HCT116 (cell line): ENCODE data around the gene ALOX12B. TPM values are rescaled to one million over a fixed set of nuclear protein-coding genes. Genes with fewer than 3 reads are reported as not detected.

Source experiments
- ATAC-seq: fragments of 200-7000 bp; cut with Tn5 transposase; 2 replicates; pipeline ENCODE4 v1.9.1; 2020; ENCODE audit warnings: mild to moderate bottlenecking, moderate library complexity
- BruUV-seq: library from RNA; stranded (reverse); fragments of 400-500 nt; replicated peaks from 2 replicates; lab custom pipeline; 2021; lab: Mats Ljungman, UMichigan
- CTCF ChIA-PET: fragments of 300-600 bp; sonication (Branson Sonifier 250); formaldehyde crosslinking; loops from one replicate; lab custom pipeline; 2021; ENCODE audit warnings: antibody characterized with exemption; lab: Charles Lee
- POLR2A ChIA-PET: fragments of 300-600, 350-600 bp; sonication (Branson Sonifier 250); formaldehyde crosslinking; loops from one replicate; lab custom pipeline; 2021; ENCODE audit warnings: antibody characterized with exemption; lab: Charles Lee
- RAD21 ChIA-PET, 2 experiments: fragments of 300-600 bp; sonication (Branson Sonifier 250); formaldehyde crosslinking; loops; one replicate each; lab custom pipeline; 2023; ENCODE audit warnings: low total read pairs in 2 of 2; ENCODE audit not compliant: uncharacterized antibody in 2 of 2, unreplicated experiment in 2 of 2, low non-redundant PET in 1 of 2; lab: Charles Lee
- DNase-seq: peaks from one replicate; pipeline ENCODE4 v3.0.0-alpha.2; 2010; ENCODE audit warnings: low read depth, low spot score
- H2AFZ ChIP-seq: fragments of 200-600 bp; shearing (Covaris generic), sonication (generic); 2 replicates; pipeline ENCODE4 v1.6.1; 2017; ENCODE audit warnings: low read depth, mixed run types, mixed read lengths, antibody characterized with exemption, low read length; ENCODE audit not compliant: poor library complexity, severe bottlenecking
- H3K27ac ChIP-seq: 2 replicates; pipeline ENCODE4 v1.5.1; 2012; ENCODE audit warnings: low read depth, low read length
- H3K27me3 ChIP-seq: fragments of 200-600 bp; sonication (generic); 2 replicates; pipeline ENCODE4 v1.6.1; 2016; ENCODE audit warnings: mixed run types, low read length, mixed read lengths; ENCODE audit not compliant: insufficient read depth
- H3K36me3 ChIP-seq, 2 experiments: fragments of 200-500 bp in 1 of 2; fragments of 200-600 bp in 1 of 2; sonication (Bioruptor generic) in 1 of 2; sonication (generic) in 1 of 2; 2 replicates each; pipeline versions ENCODE4 v1.5.1 to v1.6.1; 2014 to 2016; ENCODE audit warnings: low read length in 2 of 2, inconsistent platforms in 1 of 2, mixed read lengths in 1 of 2, mixed run types in 1 of 2; ENCODE audit not compliant: insufficient read depth in 2 of 2, control insufficient read depth in 1 of 2
- H3K4me1 ChIP-seq, 2 experiments: fragments of 200-600 bp in 1 of 2; sonication (generic) in 1 of 2; 2 replicates each; pipeline versions ENCODE4 v1.5.1 to v1.6.1; 2012 to 2017; ENCODE audit warnings: low read length in 2 of 2, inconsistent platforms in 1 of 2, mild to moderate bottlenecking in 1 of 2, mixed read lengths in 1 of 2, mixed run types in 1 of 2, moderate library complexity in 1 of 2; ENCODE audit not compliant: insufficient read depth in 2 of 2, control insufficient read depth in 1 of 2
- H3K4me2 ChIP-seq: fragments of 200-600 bp; sonication (generic); 2 replicates; pipeline ENCODE4 v1.6.1; 2017; ENCODE audit warnings: mixed run types, low read length, mixed read lengths
- H3K4me3 ChIP-seq, 2 experiments: fragments of 200-600 bp in 1 of 2; sonication (generic) in 1 of 2; replicated peaks in 1 of 2; 2 replicates each; pipeline ENCODE4 v1.5.1; 2011 to 2016; ENCODE audit warnings: low read length in 2 of 2, control low read depth in 1 of 2, low read depth in 1 of 2, mild to moderate bottlenecking in 1 of 2, mixed read lengths in 1 of 2, mixed run types in 1 of 2
- H3K79me2 ChIP-seq: fragments of 200-600 bp; sonication (generic); 2 replicates; pipeline ENCODE4 v1.6.1; 2017; ENCODE audit warnings: mild to moderate bottlenecking, mixed run types, low read length, moderate library complexity, mixed read lengths; ENCODE audit not compliant: insufficient read depth
- H3K9ac ChIP-seq: fragments of 200-600 bp; sonication (generic); 2 replicates; pipeline ENCODE4 v1.6.1; 2016; ENCODE audit warnings: low read length, mixed read lengths
- H3K9me2 ChIP-seq: fragments of 200-600 bp; sonication (generic), shearing (Covaris generic); 2 replicates; pipeline ENCODE4 v1.6.1; 2017; ENCODE audit warnings: mixed run types, mild to moderate bottlenecking, moderate library complexity; ENCODE audit not compliant: insufficient read depth
- H3K9me3 ChIP-seq, 2 experiments: fragments of 200-500 bp in 1 of 2; fragments of 200-600 bp in 1 of 2; sonication (Bioruptor generic) in 1 of 2; sonication (generic) in 1 of 2; 2 replicates each; pipeline ENCODE4 v1.6.1; 2014 to 2017; ENCODE audit warnings: low read length in 2 of 2, mixed read lengths in 2 of 2, inconsistent platforms in 1 of 2, low read depth in 1 of 2, mild to moderate bottlenecking in 1 of 2, mixed run types in 1 of 2, moderate library complexity in 1 of 2; ENCODE audit not compliant: control insufficient read depth in 1 of 2, insufficient read depth in 1 of 2
- H4K20me1 ChIP-seq: fragments of 200-600 bp; sonication (generic), shearing (Covaris generic); 2 replicates; pipeline ENCODE4 v1.6.1; 2017; ENCODE audit warnings: mixed run types, mild to moderate bottlenecking, moderate library complexity; ENCODE audit not compliant: insufficient read depth
- CEBPB ChIP-seq: IDR thresholded peaks from 2 replicates; pipeline ENCODE4 v1.6.1; 2012; ENCODE audit warnings: low read depth
- CTCF ChIP-seq, 3 experiments: fragments of 200-600 bp in 1 of 3; sonication (generic) in 1 of 3; IDR thresholded peaks in 2 of 3; conservative IDR thresholded peaks in 1 of 3; 2 replicates each; pipeline ENCODE4 v1.5.1; 2012 to 2017; ENCODE audit warnings: low read depth in 2 of 3, low read length in 2 of 3, antibody characterized with exemption in 1 of 3, borderline replicate concordance in 1 of 3, control low read depth in 1 of 3, mild to moderate bottlenecking in 1 of 3, mixed read lengths in 1 of 3, mixed run types in 1 of 3, moderate library complexity in 1 of 3; ENCODE audit not compliant: insufficient read depth in 1 of 3
- EGR1 ChIP-seq: IDR thresholded peaks from 2 replicates; pipeline ENCODE4 v1.6.1; 2012; ENCODE audit warnings: low read depth
- EZH2phosphoT487 ChIP-seq: fragments of 200-600 bp; IDR thresholded peaks from 2 replicates; pipeline ENCODE4 v1.6.1; 2018; ENCODE audit warnings: antibody characterized with exemption, borderline replicate concordance
- FOSL1 ChIP-seq: IDR thresholded peaks from 2 replicates; pipeline ENCODE4 v1.6.1; 2012; ENCODE audit warnings: low read depth
- POLR2A ChIP-seq: IDR thresholded peaks from 2 replicates; pipeline ENCODE4 v1.7.0; 2011; ENCODE audit warnings: borderline replicate concordance; ENCODE audit not compliant: insufficient read depth, insufficient read length; ENCODE audit errors: extremely low read depth
- POLR2AphosphoS5 ChIP-seq: IDR thresholded peaks from 2 replicates; pipeline ENCODE4 v1.6.1; 2011; ENCODE audit warnings: mild to moderate bottlenecking, low read depth, low read length, moderate library complexity
- SIN3A ChIP-seq: IDR thresholded peaks from 2 replicates; pipeline ENCODE4 v1.6.1; 2012; ENCODE audit warnings: low read depth
- SP1 ChIP-seq: IDR thresholded peaks from 2 replicates; pipeline ENCODE4 v1.6.1; 2012; ENCODE audit warnings: low read depth
- TCF7L2 ChIP-seq: IDR thresholded peaks from 2 replicates; pipeline ENCODE4 v1.7.0; 2011; ENCODE audit warnings: borderline replicate concordance, inconsistent platforms; ENCODE audit not compliant: insufficient read depth, insufficient read length; ENCODE audit errors: extremely low read depth
- ZBTB33 ChIP-seq: IDR thresholded peaks from 2 replicates; pipeline ENCODE4 v1.6.1; 2011; ENCODE audit warnings: mild to moderate bottlenecking, low read length, moderate library complexity; ENCODE audit not compliant: insufficient replicate concordance; ENCODE audit errors: extremely low read depth
- ZFX ChIP-seq: fragments of 450-650 bp; IDR thresholded peaks from 2 replicates; pipeline ENCODE4 v1.6.1; 2017
- intact Hi-C: fragments of 100-400 bp; cut with micrococcal nuclease; formaldehyde crosslinking; loops from 2 replicates; pipeline ENCODE4 v1.10.0; 2022
- total RNA-seq: library from RNA; stranded (reverse); gene quantifications from one replicate; pipeline ENCODE4 v1.2.1, GENCODE V29; 2021; ENCODE audit not compliant: unreplicated experiment
- TF ChIP-seq, protein P1 (sequence below): IDR thresholded peaks from 2 replicates; pipeline ENCODE4 v1.6.1; 2012

The ALOX12B gene
- total RNA-seq, 1 experiment from 2014 or later, result 3.8 TPM

DNA sequence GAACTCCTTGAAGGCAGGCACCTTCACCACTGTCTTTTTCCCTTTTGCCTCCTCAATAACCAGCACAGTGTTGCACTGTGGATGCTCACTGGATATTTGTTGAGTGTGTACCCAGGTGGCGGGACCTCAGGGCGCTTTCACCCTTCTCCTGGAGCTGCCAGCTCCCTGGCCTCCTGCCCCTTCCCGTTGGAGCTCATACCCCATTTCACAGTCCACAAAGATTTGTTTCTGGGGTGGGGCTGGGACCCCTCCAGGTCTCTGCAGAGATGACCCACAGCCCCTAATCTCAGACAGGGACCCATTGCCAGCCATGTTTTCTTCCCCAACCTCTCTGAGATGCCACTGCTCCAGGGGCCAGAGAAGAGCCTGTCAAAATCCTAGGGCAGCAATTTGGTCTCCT, 12.4 kb downstream of the ALOX12B start:
- CTCF ChIA-PET, result interaction anchor here (2.0 to 2.5 kb wide), 4 partner anchors 19 to 58 kb away, joined by 6 to 18 read pairs (median 12); no protein-coding TSS in a partner anchor
- Histone ChIP-seq H3K36me3 (no peaks in the 10 kb centered on the region), H3K9ac (no peak overlapping the region), H3K27me3 (peaks cover 4% of the 10 kb centered on the region; the same call in 1 of the 2 replicates), H4K20me1 (no peaks in the 10 kb centered on the region), H2AFZ (no peak overlapping the region), H3K4me2 (no peak overlapping the region), H3K4me1 (peaks cover under 1 to 29% of the 10 kb centered on the region in 2 experiments; a peak in 3 of 4 replicates), H3K9me3 (no peaks in the 10 kb centered on the region), H3K27ac (no peak overlapping the region), H3K9me2 (no peaks in the 10 kb centered on the region), H3K4me3 (no peak overlapping the region), H3K79me2 (no peaks in the 10 kb centered on the region)
- RAD21 ChIA-PET, result no interaction called here
- no TSS peak for BruUV-seq
- DNase-seq, result no peak
- no peak for ATAC-seq
- TF ChIP-seq POLR2AphosphoS5, result no peak
- no peak for TF ChIP-seq ZFX
- no peak for TF ChIP-seq SP1
- no peak for TF ChIP-seq EZH2phosphoT487
- no peak for TF ChIP-seq ZBTB33
- no peak for TF ChIP-seq TCF7L2
- intact Hi-C loops, result loop anchor here (5.0 kb wide), 1 partner anchor 42 kb away; the partner anchor contains the start of gene ALOXE3
- POLR2A ChIA-PET, result interaction anchor here (1.7 kb wide), 1 partner anchor 98 kb away, joined by 5 read pairs; no protein-coding TSS in a partner anchor

DNA sequence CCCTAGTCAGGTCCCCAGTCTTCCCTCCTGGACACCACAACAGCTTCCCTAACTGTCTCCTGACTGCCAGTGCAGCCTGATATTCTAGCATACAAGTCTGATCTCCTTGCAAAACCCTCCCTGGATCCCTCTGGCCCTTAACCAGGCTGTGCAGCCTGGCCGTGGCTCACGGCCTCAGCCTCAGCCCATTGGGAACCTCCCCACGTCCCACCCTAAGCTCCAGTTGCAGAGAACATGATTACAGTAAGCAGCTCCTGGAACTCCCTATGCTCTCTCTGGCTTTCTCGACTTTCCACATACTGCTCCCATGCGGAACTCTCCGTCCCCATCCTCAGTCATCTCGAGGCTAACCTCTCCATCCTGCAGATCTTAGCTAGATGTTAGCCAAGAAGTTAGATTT, 13.0 kb downstream of the ALOX12B start:
- ChIA-PET POLR2A (interaction anchor here (1.7 kb wide), 1 partner anchor 99 kb away, joined by 5 read pairs; no protein-coding TSS in a partner anchor), CTCF (interaction anchor here (0.9 to 2.5 kb wide), 17 partner anchors 9 to 805 kb away, joined by 3 to 29 read pairs (median 6); partner anchors contain the start of genes ALOXE3, SLC25A35 and TRAPPC1), RAD21 (interaction anchor here in 1 of 2 experiments (0.6 kb wide), 1 partner anchor 30 kb away, joined by 4 read pairs; no protein-coding TSS in a partner anchor)
- no peaks in the 10 kb centered on the region for H3K9me3 ChIP-seq
- H3K27me3 ChIP-seq, result peaks cover 4% of the 10 kb centered on the region; the same call in 1 of the 2 replicates
- intact Hi-C loops, result no loop called here
- H3K36me3 ChIP-seq, result no peaks in the 10 kb centered on the region
- H3K4me1 ChIP-seq, result peaks cover 0 to 23% of the 10 kb centered on the region in 2 experiments; a peak in 2 of 4 replicates
- H3K27ac ChIP-seq, result no peak overlapping the region
- no peaks in the 10 kb centered on the region for H4K20me1 ChIP-seq
- no peak overlapping the region for H3K9ac ChIP-seq
- H2AFZ ChIP-seq, result no peak overlapping the region
- peak overlapping the region; percentile 77 for H3K4me2 ChIP-seq
- no peaks in the 10 kb centered on the region for H3K9me2 ChIP-seq
- no peak overlapping the region for H3K4me3 ChIP-seq
- ATAC-seq, result no peak
- DNase-seq, result no peak
- no TSS peak for BruUV-seq
- no peaks in the 10 kb centered on the region for H3K79me2 ChIP-seq
- TF ChIP-seq, protein P1, sequence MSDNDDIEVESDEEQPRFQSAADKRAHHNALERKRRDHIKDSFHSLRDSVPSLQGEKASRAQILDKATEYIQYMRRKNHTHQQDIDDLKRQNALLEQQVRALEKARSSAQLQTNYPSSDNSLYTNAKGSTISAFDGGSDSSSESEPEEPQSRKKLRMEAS, result no peak
- no peak for TF ChIP-seq SIN3A
- no peak for TF ChIP-seq POLR2A
- TF ChIP-seq EGR1, result no peak
- TF ChIP-seq ZBTB33, result no peak
- TF ChIP-seq POLR2AphosphoS5, result no peak
- TF ChIP-seq CTCF (IDR thresholded peaks at IDR 0.05 in 2 of 3, conservative IDR thresholded peaks at IDR 0.05 in 1 of 3; ENCODE audit: borderline replicate concordance in 1 of 3, insufficient read depth in 1 of 3, low read depth in 2 of 3, low read length in 2 of 3), result no peak
- TF ChIP-seq CEBPB, result no peak
- no peak for TF ChIP-seq FOSL1
